ENCODE data around the gene PRDM16. TPM values are rescaled to one million over a fixed set of nuclear protein-coding genes. Genes with fewer than 3 reads are reported as not detected.

The PRDM16 gene
- total RNA-seq, 4 donors from 2014 or later: 0.41 to 0.95 TPM; not detected in 2

DNA sequence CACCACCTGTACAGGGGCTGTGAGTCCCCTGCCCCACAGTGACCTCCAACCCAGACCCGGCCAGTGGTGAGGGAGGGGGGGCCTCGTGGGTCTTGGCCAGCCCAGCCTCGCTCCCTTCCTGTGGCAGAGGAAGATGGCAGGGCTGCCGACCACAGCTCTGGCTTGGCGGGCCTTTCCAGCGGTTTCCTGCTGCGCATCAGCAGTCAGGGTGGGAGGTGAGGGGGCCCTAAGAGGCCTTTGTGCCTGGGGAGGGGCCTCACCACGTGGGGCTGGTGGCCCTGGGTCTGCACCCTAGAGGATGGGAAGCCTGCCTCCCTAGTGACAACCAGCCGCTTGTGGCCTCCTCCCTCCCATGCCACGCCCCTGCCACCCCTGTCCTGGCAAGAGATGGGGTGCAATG lies 312.9 kb downstream of the PRDM16 start:
- in situ Hi-C loops (cut with MboI; ENCODE audit: low pct_ligation_motif_present in 1 of 4, low pct_unique_long_range_greater_than_20kb in 1 of 4, low sequenced_read_pairs in 3 of 4) (no loop called here), intact Hi-C loops (cut with DNase I; ENCODE audit: low total_unique reads) (no loop called here)
- H3K4me1 ChIP-seq: no peaks in the 10 kb centered on the region
- H3K4me3 ChIP-seq: no peak overlapping the region
- H3K36me3 ChIP-seq: no peaks in the 10 kb centered on the region
- H3K27ac ChIP-seq: no peak overlapping the region
- no peaks in the 10 kb centered on the region for H3K9me3 ChIP-seq
- peaks cover 14% of the 10 kb centered on the region for H3K27me3 ChIP-seq
- no peak for DNase-seq
- WGBS, 2 donors (ENCODE audit: low coverage in 1 of 2): 74% methylated on average over 9 of the region's 10 CpGs; no CpG with 5 or more reads in 1 of the 2 donors
- TF ChIP-seq POLR2AphosphoS5 (IDR thresholded peaks at IDR 0.05) (no peak), EP300 (IDR thresholded peaks at IDR 0.05; ENCODE audit: low read depth) (no peak), POLR2A (IDR thresholded peaks at IDR 0.05) (no peak)
- TF ChIP-seq, protein P1, sequence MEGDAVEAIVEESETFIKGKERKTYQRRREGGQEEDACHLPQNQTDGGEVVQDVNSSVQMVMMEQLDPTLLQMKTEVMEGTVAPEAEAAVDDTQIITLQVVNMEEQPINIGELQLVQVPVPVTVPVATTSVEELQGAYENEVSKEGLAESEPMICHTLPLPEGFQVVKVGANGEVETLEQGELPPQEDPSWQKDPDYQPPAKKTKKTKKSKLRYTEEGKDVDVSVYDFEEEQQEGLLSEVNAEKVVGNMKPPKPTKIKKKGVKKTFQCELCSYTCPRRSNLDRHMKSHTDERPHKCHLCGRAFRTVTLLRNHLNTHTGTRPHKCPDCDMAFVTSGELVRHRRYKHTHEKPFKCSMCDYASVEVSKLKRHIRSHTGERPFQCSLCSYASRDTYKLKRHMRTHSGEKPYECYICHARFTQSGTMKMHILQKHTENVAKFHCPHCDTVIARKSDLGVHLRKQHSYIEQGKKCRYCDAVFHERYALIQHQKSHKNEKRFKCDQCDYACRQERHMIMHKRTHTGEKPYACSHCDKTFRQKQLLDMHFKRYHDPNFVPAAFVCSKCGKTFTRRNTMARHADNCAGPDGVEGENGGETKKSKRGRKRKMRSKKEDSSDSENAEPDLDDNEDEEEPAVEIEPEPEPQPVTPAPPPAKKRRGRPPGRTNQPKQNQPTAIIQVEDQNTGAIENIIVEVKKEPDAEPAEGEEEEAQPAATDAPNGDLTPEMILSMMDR (IDR thresholded peaks at IDR 0.05): no peak

DNA sequence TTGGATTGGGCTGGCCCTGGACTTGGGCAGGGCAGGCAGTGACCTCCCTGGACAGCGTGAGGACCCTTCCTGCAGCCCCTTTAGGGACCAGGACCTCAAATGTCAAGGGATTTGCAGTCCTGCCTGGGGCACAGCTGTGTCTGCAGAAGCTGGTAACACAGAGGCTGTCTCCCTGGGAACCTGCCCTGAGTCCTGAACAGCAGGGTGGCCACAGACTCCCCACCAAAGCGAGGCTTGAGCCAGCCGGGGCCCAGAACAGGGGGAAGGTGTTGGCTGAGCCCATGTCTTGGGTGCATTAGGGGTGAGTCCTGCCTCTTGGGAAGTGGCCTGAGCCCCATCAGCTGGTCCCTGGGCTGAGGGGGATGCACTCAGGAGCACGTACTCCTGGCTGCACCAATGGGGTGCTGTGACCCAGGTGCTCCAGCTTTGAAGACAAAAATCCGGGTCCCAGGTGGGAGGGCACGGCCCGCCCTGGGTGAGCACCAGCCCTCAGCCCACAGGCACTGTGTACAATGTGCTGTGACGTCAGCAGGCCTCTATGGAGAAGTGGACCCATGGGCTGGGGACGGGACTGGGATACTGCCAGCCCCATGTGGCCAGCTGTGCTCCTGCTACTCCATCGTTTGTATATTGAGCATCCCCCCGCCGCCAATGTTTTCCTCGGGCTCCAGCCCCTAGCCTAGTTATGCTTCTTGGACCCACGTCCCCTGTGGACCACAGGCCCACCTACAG lies 313.5 kb downstream of the PRDM16 start:
- no peak for DNase-seq
- Histone ChIP-seq H3K9me3 (no peaks in the 10 kb centered on the region), H3K4me1 (no peaks in the 10 kb centered on the region), H3K27me3 (peaks cover 17% of the 10 kb centered on the region), H3K36me3 (no peaks in the 10 kb centered on the region), H3K4me3 (no peak overlapping the region), H3K27ac (no peak overlapping the region)
- in situ Hi-C loops (cut with MboI; ENCODE audit: low pct_ligation_motif_present in 1 of 4, low pct_unique_long_range_greater_than_20kb in 1 of 4, low sequenced_read_pairs in 3 of 4) (no loop called here), intact Hi-C loops (cut with DNase I; ENCODE audit: low total_unique reads) (no loop called here)
- TF ChIP-seq POLR2A (IDR thresholded peaks at IDR 0.05): no peak
- no peak for TF ChIP-seq POLR2AphosphoS5 (IDR thresholded peaks at IDR 0.05)
- TF ChIP-seq, protein P1 (IDR thresholded peaks at IDR 0.05): no peak
- no peak for TF ChIP-seq EP300 (IDR thresholded peaks at IDR 0.05; ENCODE audit: low read depth)
- 74% methylated on average over 11 of the region's 14 CpGs; no CpG with 5 or more reads in 1 of the 2 donors for WGBS, 2 donors (ENCODE audit: low coverage in 1 of 2)

DNA sequence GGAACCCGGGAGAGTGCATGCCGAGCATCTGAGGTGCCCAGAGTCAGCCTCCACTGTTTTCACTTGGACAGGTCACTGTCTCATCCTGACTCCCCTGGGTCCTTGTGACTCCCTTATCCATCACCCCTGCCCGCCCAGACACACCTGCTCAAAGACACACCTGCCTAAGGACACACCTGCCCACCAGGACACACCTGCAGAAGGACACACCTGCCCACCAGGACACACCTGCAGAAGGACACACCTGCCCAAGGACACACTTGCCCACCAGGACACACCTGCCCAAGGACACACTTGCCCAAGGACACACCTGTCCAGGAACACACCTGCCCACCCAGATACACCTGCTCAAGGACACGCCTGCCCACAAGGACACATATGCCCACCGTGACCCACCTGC lies 314.7 kb downstream of the PRDM16 start:
- Histone ChIP-seq H3K27me3 (peaks cover 26% of the 10 kb centered on the region), H3K9me3 (no peaks in the 10 kb centered on the region), H3K36me3 (no peaks in the 10 kb centered on the region), H3K4me3 (no peak overlapping the region), H3K4me1 (no peaks in the 10 kb centered on the region), H3K27ac (no peak overlapping the region)
- DNase-seq: no peak
- 79% methylated on average over 5 of the region's 5 CpGs; no CpG with 5 or more reads in 1 of the 2 donors for WGBS, 2 donors (ENCODE audit: low coverage in 1 of 2)
- TF ChIP-seq EP300 (IDR thresholded peaks at IDR 0.05; ENCODE audit: low read depth): no peak
- TF ChIP-seq, protein P1 (IDR thresholded peaks at IDR 0.05): no peak
- TF ChIP-seq POLR2A (IDR thresholded peaks at IDR 0.05): no peak
- no peak for TF ChIP-seq POLR2AphosphoS5 (IDR thresholded peaks at IDR 0.05)
- in situ Hi-C loops (cut with MboI; ENCODE audit: low pct_ligation_motif_present in 1 of 4, low pct_unique_long_range_greater_than_20kb in 1 of 4, low sequenced_read_pairs in 3 of 4): no loop called here
- intact Hi-C loops (cut with DNase I; ENCODE audit: low total_unique reads): no loop called here

DNA sequence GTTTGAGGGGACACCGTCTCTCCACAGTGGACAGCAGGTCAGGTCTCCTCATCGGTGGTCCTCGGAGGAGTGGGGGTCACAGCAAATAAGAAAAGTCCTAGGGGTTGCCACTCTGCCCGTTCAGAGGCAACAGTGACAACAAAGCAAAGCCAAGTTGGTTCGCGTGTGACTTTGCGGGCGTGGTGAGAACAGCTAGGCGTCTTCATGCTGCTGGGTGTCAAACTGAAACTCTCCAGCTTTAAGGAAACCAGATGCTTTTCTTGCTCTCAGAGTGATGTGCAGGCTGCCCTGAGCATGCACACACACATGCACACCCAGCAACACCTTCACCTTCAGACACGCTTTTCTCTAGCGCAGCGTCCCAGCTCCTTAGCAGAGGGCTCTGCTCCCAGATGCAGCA lies 315.4 kb downstream of the PRDM16 start:
- H3K4me1 ChIP-seq: no peaks in the 10 kb centered on the region
- TF ChIP-seq, protein P1 (IDR thresholded peaks at IDR 0.05): no peak
- TF ChIP-seq POLR2A (IDR thresholded peaks at IDR 0.05): no peak
- no peak for TF ChIP-seq POLR2AphosphoS5 (IDR thresholded peaks at IDR 0.05)
- no peak for TF ChIP-seq EP300 (IDR thresholded peaks at IDR 0.05; ENCODE audit: low read depth)
- H3K27ac ChIP-seq: no peak overlapping the region
- peaks cover 34% of the 10 kb centered on the region for H3K27me3 ChIP-seq
- no peaks in the 10 kb centered on the region for H3K36me3 ChIP-seq
- in situ Hi-C loops (cut with MboI; ENCODE audit: low pct_ligation_motif_present in 1 of 4, low pct_unique_long_range_greater_than_20kb in 1 of 4, low sequenced_read_pairs in 3 of 4) (no loop called here), intact Hi-C loops (cut with DNase I; ENCODE audit: low total_unique reads) (no loop called here)
- no peaks in the 10 kb centered on the region for H3K9me3 ChIP-seq
- 54% methylated on average over 12 of the region's 12 CpGs; no CpG with 5 or more reads in 1 of the 2 donors for WGBS, 2 donors (ENCODE audit: low coverage in 1 of 2)
- H3K4me3 ChIP-seq: no peak overlapping the region
- DNase-seq: no peak
